ENCODE data around the gene POPDC2. TPM values are rescaled to one million over a fixed set of nuclear protein-coding genes. Genes with fewer than 3 reads are reported as not detected.

Gene POPDC2
- total and polyA plus RNA-seq, 2 of the 4 experiments (the other 2 are of a cell fraction): under 0.01 to 0.29 TPM

DNA sequence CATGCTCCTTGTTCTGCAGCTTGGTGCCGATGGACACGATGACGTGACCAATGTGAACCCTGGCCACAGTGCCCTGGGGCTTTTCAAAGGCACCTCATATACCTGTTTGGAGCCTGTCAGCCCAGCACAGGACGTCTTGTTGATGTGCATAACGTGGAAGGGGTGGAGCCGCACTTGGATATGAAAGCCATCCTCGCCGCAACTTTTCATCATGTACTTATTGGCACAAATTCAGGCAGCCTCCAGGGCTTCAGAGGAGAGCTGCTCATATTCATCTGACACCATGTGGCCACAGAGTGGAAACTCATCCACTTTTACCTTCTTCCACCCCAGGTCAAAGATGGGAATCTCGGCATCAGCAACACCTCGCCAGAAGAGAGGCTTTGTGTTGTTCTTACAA lies 24.7 kb downstream of the POPDC2 start:
- Histone ChIP-seq H3K27me3 (ENCODE audit: control insufficient read depth, insufficient read depth, low read length) (no peaks in the 10 kb centered on the region), H4K5ac (ENCODE audit: low read depth, low read length) (no peak overlapping the region), H4K20me1 (ENCODE audit: insufficient read depth, low read length) (no peaks in the 10 kb centered on the region), H3K9ac (ENCODE audit: low read depth, low read length) (no peak overlapping the region), H3K23ac (ENCODE audit: low read depth, low read length) (no peak overlapping the region), H3K9me3 (ENCODE audit: control insufficient read depth, insufficient read depth, low read length) (no peaks in the 10 kb centered on the region), H2AK9ac (replicated peaks; ENCODE audit: low read depth, low read length, poor library complexity) (no peak overlapping the region), H3K14ac (replicated peaks; ENCODE audit: low read depth, low read length) (no peak overlapping the region), H3K4ac (ENCODE audit: low read depth, low read length) (no peak overlapping the region; the same call in 1 of the 2 replicates), H2BK120ac (ENCODE audit: low read depth, low read length) (no peak overlapping the region), H3K4me2 (ENCODE audit: low read depth, low read length) (no peak overlapping the region), H4K8ac (ENCODE audit: low read depth in 2 of 2, low read length in 2 of 2) (no peak overlapping the region), H2AFZ (replicated peaks; ENCODE audit: low read length, poor library complexity) (no peak overlapping the region), H3K56ac (ENCODE audit: extremely low read depth, insufficient read depth, low read length) (no peak overlapping the region), H2AK5ac (ENCODE audit: low read depth, low read length) (no peak overlapping the region; the same call in 1 of the 2 replicates), H3K79me1 (ENCODE audit: low read depth in 1 of 2, low read length in 2 of 2) (no peaks in the 10 kb centered on the region), H2BK20ac (ENCODE audit: low read depth, low read length) (no peak overlapping the region), H3K4me1 (ENCODE audit: control insufficient read depth, insufficient read depth, low read length) (peaks cover 18% of the 10 kb centered on the region), H3K4me3 (ENCODE audit: insufficient read depth, low read depth, low read length) (no peak overlapping the region), H2BK5ac (ENCODE audit: low read depth, low read length, poor library complexity, severe bottlenecking) (no peak overlapping the region), H4K91ac (ENCODE audit: insufficient read depth, low read depth, low read length) (no peak overlapping the region), H3K18ac (ENCODE audit: low read depth, low read length) (no peak overlapping the region), H3K9me1 (ENCODE audit: insufficient read depth, low read length) (peaks cover 9% of the 10 kb centered on the region; the same call in 1 of the 2 replicates), H2BK15ac (ENCODE audit: low read depth, low read length) (no peak overlapping the region), H3K27ac (ENCODE audit: insufficient read depth, low read length) (no peak overlapping the region), H3K36me3 (ENCODE audit: control insufficient read depth, insufficient read depth, low read length) (no peaks in the 10 kb centered on the region)
- 100% methylated on average over 1 of the region's 10 CpGs; no CpG with 5 or more reads in 1 of the 2 experiments for WGBS, 2 experiments (ENCODE audit: extremely low coverage in 2 of 2, insufficient read length in 1 of 2)
- DNase-seq (no peak), ATAC-seq (ENCODE audit: low read depth) (no peak)
- dilution Hi-C loops (cut with HindIII; ENCODE audit: low sequenced_read_pairs, unreplicated experiment) (no loop called here), in situ Hi-C loops (cut with MboI; ENCODE audit: low sequenced_read_pairs) (no loop called here), intact Hi-C loops (cut with micrococcal nuclease) (no loop called here)
- TF ChIP-seq RFX5 (IDR thresholded peaks at IDR 0.05; ENCODE audit: low read depth, low read length) (no peak), RAD21 (IDR thresholded peaks at IDR 0.05; ENCODE audit: low read length) (no peak), BHLHE40 (IDR thresholded peaks at IDR 0.05; ENCODE audit: low read depth, low read length) (no peak), POLR2A (IDR thresholded peaks at IDR 0.05; ENCODE audit: low read depth, low read length) (no peak), MXI1 (IDR thresholded peaks at IDR 0.05; ENCODE audit: borderline replicate concordance, low read depth, low read length) (no peak), FOS (IDR thresholded peaks at IDR 0.05; ENCODE audit: low read depth, low read length) (no peak), MAZ (IDR thresholded peaks at IDR 0.05; ENCODE audit: borderline replicate concordance, low read depth, low read length) (no peak), CHD1 (IDR thresholded peaks at IDR 0.05; ENCODE audit: low read depth, low read length) (no peak), MAFK (IDR thresholded peaks at IDR 0.05; ENCODE audit: low read depth, low read length) (no peak), SMC3 (IDR thresholded peaks at IDR 0.05; ENCODE audit: low read depth, low read length) (no peak), CTCF (conservative IDR thresholded peaks at IDR 0.05; ENCODE audit: low read depth, low read length) (no peak), NFE2L2 (IDR thresholded peaks at IDR 0.05; ENCODE audit: low read depth, low read length) (no peak), RCOR1 (IDR thresholded peaks at IDR 0.05; ENCODE audit: insufficient replicate concordance, low read length) (no peak), CEBPB (IDR thresholded peaks at IDR 0.05; ENCODE audit: low read depth, low read length) (no peak)
- TF ChIP-seq, protein P1, sequence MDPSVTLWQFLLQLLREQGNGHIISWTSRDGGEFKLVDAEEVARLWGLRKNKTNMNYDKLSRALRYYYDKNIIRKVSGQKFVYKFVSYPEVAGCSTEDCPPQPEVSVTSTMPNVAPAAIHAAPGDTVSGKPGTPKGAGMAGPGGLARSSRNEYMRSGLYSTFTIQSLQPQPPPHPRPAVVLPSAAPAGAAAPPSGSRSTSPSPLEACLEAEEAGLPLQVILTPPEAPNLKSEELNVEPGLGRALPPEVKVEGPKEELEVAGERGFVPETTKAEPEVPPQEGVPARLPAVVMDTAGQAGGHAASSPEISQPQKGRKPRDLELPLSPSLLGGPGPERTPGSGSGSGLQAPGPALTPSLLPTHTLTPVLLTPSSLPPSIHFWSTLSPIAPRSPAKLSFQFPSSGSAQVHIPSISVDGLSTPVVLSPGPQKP (IDR thresholded peaks at IDR 0.05; ENCODE audit: borderline replicate concordance, low read depth, low read length): no peak
- TF ChIP-seq, protein P2, sequence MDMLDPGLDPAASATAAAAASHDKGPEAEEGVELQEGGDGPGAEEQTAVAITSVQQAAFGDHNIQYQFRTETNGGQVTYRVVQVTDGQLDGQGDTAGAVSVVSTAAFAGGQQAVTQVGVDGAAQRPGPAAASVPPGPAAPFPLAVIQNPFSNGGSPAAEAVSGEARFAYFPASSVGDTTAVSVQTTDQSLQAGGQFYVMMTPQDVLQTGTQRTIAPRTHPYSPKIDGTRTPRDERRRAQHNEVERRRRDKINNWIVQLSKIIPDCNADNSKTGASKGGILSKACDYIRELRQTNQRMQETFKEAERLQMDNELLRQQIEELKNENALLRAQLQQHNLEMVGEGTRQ (IDR thresholded peaks at IDR 0.05; ENCODE audit: low read depth, low read length): no peak
- ChIA-PET CTCF (no interaction called here), POLR2A (ENCODE audit: unreplicated experiment) (no interaction called here)
- no TSS peak for BruUV-seq (replicated peaks)
